GM10847 (cell line): ENCODE measurements around the gene PARP11.

ENCODE experiments used
- POLR2A ChIP-seq: IDR thresholded peaks from 2 replicates; pipeline ENCODE4 v1.6.1; 2011; ENCODE audit not compliant: insufficient read length; ENCODE audit errors: extremely low read depth

PARP11 gene

GRCh38 chr12:3872800-3873636 lies at the start of gene PARP11:
Gene PARP11 (minus strand): TSS chr12:3873399. CDS start chr12:3873229, 170 bp downstream.
- peak; percentile 62 for TF ChIP-seq POLR2A

- TF ChIP-seq POLR2A, result no peak
Observed at GRCh38 chr12:3922033-3922432, 48.8 kb upstream of the PARP11 start.

- TF ChIP-seq POLR2A, result no peak
Observed at GRCh38 chr12:3921526-3921925, 48.3 kb upstream of the PARP11 start.

- no peak for TF ChIP-seq POLR2A
Observed at GRCh38 chr12:3921151-3921471, 47.9 kb upstream of the PARP11 start.

GRCh38 chr12:3920351-3921150 lies 47.4 kb upstream of the PARP11 start:
- no peak for TF ChIP-seq POLR2A

GRCh38 chr12:3913278-3913677 lies 40.1 kb upstream of the PARP11 start:
- TF ChIP-seq POLR2A, result no peak

- TF ChIP-seq POLR2A, result no peak
Observed at GRCh38 chr12:3912863-3913262, 39.7 kb upstream of the PARP11 start.

GRCh38 chr12:3911409-3911808 lies 38.2 kb upstream of the PARP11 start:
- TF ChIP-seq POLR2A, result no peak

- TF ChIP-seq POLR2A, result no peak
Observed at GRCh38 chr12:3905664-3906063, 32.5 kb upstream of the PARP11 start.

GRCh38 chr12:3904999-3905398 lies 31.8 kb upstream of the PARP11 start:
- TF ChIP-seq POLR2A, result no peak

GRCh38 chr12:3902921-3903320 lies 29.7 kb upstream of the PARP11 start:
- TF ChIP-seq POLR2A, result no peak

- no peak for TF ChIP-seq POLR2A
Observed at GRCh38 chr12:3901116-3901515, 27.9 kb upstream of the PARP11 start.

- no peak for TF ChIP-seq POLR2A
Observed at GRCh38 chr12:3898756-3899155, 25.6 kb upstream of the PARP11 start.

GRCh38 chr12:3897371-3897971 lies 24.3 kb upstream of the PARP11 start:
- no peak for TF ChIP-seq POLR2A

GRCh38 chr12:3896801-3897351 lies 23.7 kb upstream of the PARP11 start:
- no peak for TF ChIP-seq POLR2A

GRCh38 chr12:3896356-3896755 lies 23.2 kb upstream of the PARP11 start:
- TF ChIP-seq POLR2A, result no peak
